GM18868 (cell line): Measurements from ENCODE around the gene MATN3.

Experiments used
- ATAC-seq: cut with Tn5 transposase; IDR thresholded peaks from one replicate; pipeline ENCODE4 v1.9.1; 2021; ENCODE audit warnings: mild to moderate bottlenecking, moderate library complexity; ENCODE audit not compliant: unreplicated experiment

The MATN3 gene

GRCh38 chr2:19942199-19942598 is 70.3 kb downstream of the MATN3 start:
- no peak for ATAC-seq
